ENCODE measurements around the gene TRIP10.

GRCh38 chr19:6752256-6753177, 13.0 kb downstream of the TRIP10 start:
- TF ChIP-seq, protein P1, sequence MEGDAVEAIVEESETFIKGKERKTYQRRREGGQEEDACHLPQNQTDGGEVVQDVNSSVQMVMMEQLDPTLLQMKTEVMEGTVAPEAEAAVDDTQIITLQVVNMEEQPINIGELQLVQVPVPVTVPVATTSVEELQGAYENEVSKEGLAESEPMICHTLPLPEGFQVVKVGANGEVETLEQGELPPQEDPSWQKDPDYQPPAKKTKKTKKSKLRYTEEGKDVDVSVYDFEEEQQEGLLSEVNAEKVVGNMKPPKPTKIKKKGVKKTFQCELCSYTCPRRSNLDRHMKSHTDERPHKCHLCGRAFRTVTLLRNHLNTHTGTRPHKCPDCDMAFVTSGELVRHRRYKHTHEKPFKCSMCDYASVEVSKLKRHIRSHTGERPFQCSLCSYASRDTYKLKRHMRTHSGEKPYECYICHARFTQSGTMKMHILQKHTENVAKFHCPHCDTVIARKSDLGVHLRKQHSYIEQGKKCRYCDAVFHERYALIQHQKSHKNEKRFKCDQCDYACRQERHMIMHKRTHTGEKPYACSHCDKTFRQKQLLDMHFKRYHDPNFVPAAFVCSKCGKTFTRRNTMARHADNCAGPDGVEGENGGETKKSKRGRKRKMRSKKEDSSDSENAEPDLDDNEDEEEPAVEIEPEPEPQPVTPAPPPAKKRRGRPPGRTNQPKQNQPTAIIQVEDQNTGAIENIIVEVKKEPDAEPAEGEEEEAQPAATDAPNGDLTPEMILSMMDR (conservative IDR thresholded peaks at IDR 0.05; ENCODE audit: low read length), result no peak
- no peak for TF ChIP-seq EZH2phosphoT487 (IDR thresholded peaks at IDR 0.05; ENCODE audit: borderline replicate concordance)
